GM12878 (cell line): ENCODE results near the gene AFF1. TPM values are rescaled to one million over a fixed set of nuclear protein-coding genes. Genes with fewer than 3 reads are reported as not detected.
A peak's percentile ranks its signal among the peaks of the same experiment; 100 is the strongest.
"Not testable (repeated sequence)": the region's sequence is repeated elsewhere in the genome, so short reads cannot be mapped to it uniquely, and the experiment has no call there.

ENCODE experiments used
- ATAC-seq: fragments of 200-7000 bp; cut with Tn5 transposase; 3 replicates; pipeline ENCODE4 v1.9.1; 2020; ENCODE audit warnings: mild to moderate bottlenecking, moderate library complexity
- BruUV-seq: library from RNA; stranded (reverse); fragments of 400-500 nt; replicated peaks from 2 replicates; lab custom pipeline; 2021; lab: Mats Ljungman, UMichigan
- CTCF ChIA-PET: fragments of 300-600 bp; sonication (Branson Sonifier 250); formaldehyde crosslinking; extraction: SDS; loops from one replicate; lab custom pipeline; 2021; ENCODE audit warnings: inconsistent platforms; lab: Yijun Ruan, JAX
- POLR2A ChIA-PET: fragments of 350-600 bp; formaldehyde crosslinking; extraction: SDS; loops from one replicate; lab custom pipeline; 2021; ENCODE audit warnings: inconsistent platforms; lab: Charles Lee
- RAD21 ChIA-PET: fragments of 300-600 bp; sonication (Branson Sonifier 250); formaldehyde crosslinking; loops from one replicate; lab custom pipeline; 2023; ENCODE audit warnings: antibody characterized with exemption; ENCODE audit not compliant: unreplicated experiment; lab: Charles Lee
- SMC1A ChIA-PET: fragments of 300-600 bp; sonication (Branson Sonifier 250); formaldehyde crosslinking; loops from one replicate; lab custom pipeline; 2023; ENCODE audit not compliant: unreplicated experiment, uncharacterized antibody; lab: Charles Lee
- DNase-seq: peaks from one replicate; pipeline ENCODE4 v3.0.0-alpha.2; 2011; ENCODE audit warnings: low read depth, low spot score
- FAIRE-seq: peaks from 3 replicates; lab custom pipeline; 2011; peaks lifted over from hg19 to GRCh38; lab: Jason Lieb, UNC
- H2AFZ ChIP-seq: 2 replicates; pipeline ENCODE4 v1.6.0; 2011; ENCODE audit warnings: low read depth, low read length, control low read depth; ENCODE audit not compliant: control insufficient read depth
- H3K27ac ChIP-seq: 2 replicates; pipeline ENCODE4 v1.5.1; 2011; ENCODE audit warnings: control low read depth; ENCODE audit not compliant: control insufficient read depth, insufficient read depth
- H3K27me3 ChIP-seq, 2 experiments: replicated peaks in 1 of 2; 2 replicates each; pipeline versions ENCODE4 v1.6.0 to v1.6.1; 2011; ENCODE audit warnings: low read length in 1 of 2; ENCODE audit not compliant: control insufficient read depth in 2 of 2, insufficient read depth in 2 of 2
- H3K36me3 ChIP-seq, 2 experiments: 2 replicates each; pipeline ENCODE4 v1.5.1; 2011; ENCODE audit warnings: low read length in 1 of 2; ENCODE audit not compliant: control insufficient read depth in 2 of 2, insufficient read depth in 2 of 2
- H3K4me1 ChIP-seq: 2 replicates; pipeline ENCODE4 v1.6.1; 2011; ENCODE audit warnings: mild to moderate bottlenecking, low read length, moderate library complexity, mixed read lengths; ENCODE audit not compliant: control insufficient read depth, insufficient read depth
- H3K4me2 ChIP-seq: 2 replicates; pipeline ENCODE4 v1.6.0; 2011; ENCODE audit warnings: control low read depth; ENCODE audit not compliant: control insufficient read depth, insufficient read depth
- H3K4me3 ChIP-seq: fragments of 200-600 bp; sonication (generic); 2 replicates; pipeline ENCODE4 v1.5.1; 2016
- H3K79me2 ChIP-seq: 2 replicates; pipeline ENCODE4 v1.6.0; 2011; ENCODE audit warnings: low read length; ENCODE audit not compliant: control insufficient read depth, insufficient read depth
- H3K9ac ChIP-seq: 2 replicates; pipeline ENCODE4 v1.8.0; 2011; ENCODE audit warnings: low read length, control low read depth, mixed read lengths; ENCODE audit not compliant: control insufficient read depth, insufficient read depth
- H3K9me3 ChIP-seq: replicated peaks from 3 replicates; pipeline ENCODE4 v1.5.1; 2011; ENCODE audit warnings: mild to moderate bottlenecking, low read length; ENCODE audit not compliant: control insufficient read depth, insufficient read depth
- H4K20me1 ChIP-seq: 2 replicates; pipeline ENCODE4 v1.6.0; 2011; ENCODE audit not compliant: control insufficient read depth, insufficient read depth
- DPF2 ChIP-seq: fragments of 450-650 bp; IDR thresholded peaks from 2 replicates; pipeline ENCODE4 v1.6.1; 2017; ENCODE audit warnings: mild to moderate bottlenecking
- HDGF ChIP-seq: fragments of 450-650 bp; IDR thresholded peaks from 2 replicates; pipeline ENCODE4 v1.6.1; 2016; ENCODE audit warnings: antibody characterized with exemption
- MEF2B ChIP-seq: fragments of 450-650 bp; IDR thresholded peaks from 2 replicates; pipeline ENCODE4 v1.6.1; 2018; ENCODE audit warnings: mild to moderate bottlenecking, moderate library complexity; ENCODE audit not compliant: partially characterized antibody, poor library complexity, severe bottlenecking
- WGBS: methylation state at CpG from one replicate; pipeline ENCODE4 v1.1.6; 2016; ENCODE audit warnings: low lambda C conversion rate; ENCODE audit not compliant: insufficient replicate concordance, insufficient coverage; ENCODE audit errors: missing lambda C conversion rate; 5-methylcytosine and 5-hydroxymethylcytosine counted together
- in situ Hi-C: fragments of 300-500 bp; cut with MboI; formaldehyde crosslinking; loops from 9 replicates; pipeline ENCODE4 v1.14.3; 2018; ENCODE audit warnings: mixed read lengths
- intact Hi-C: fragments of 100-400 bp; cut with micrococcal nuclease; formaldehyde crosslinking; loops from one replicate; pipeline ENCODE4 v1.14.2; 2022; ENCODE audit not compliant: unreplicated experiment
- polyA plus RNA-seq, 11 experiments: library from polyadenylated mRNA; depleted of rRNA in 4 of 11; unstranded in 6 of 11; stranded (reverse) in 5 of 11; fragments of >200 nt; fragmentation: Nextera tagmentation in 4 of 11; fragmentation: Illumina TruSeq in 1 of 11; extraction: Ambion mirVana in 4 of 11; extraction: Trizol in 1 of 11; gene quantifications; 1 replicate in 1 of 11; 2 replicates in 10 of 11; pipeline versions ENCODE4 v1.2.1 to v1.2.3, GENCODE V29; 2011 to 2016; ENCODE audit warnings: inconsistent platforms in 2 of 11, missing spikeins in 2 of 11, low read depth in 1 of 11
- total RNA-seq, 4 experiments: library from RNA; depleted of rRNA in 3 of 4; stranded (reverse); fragments of >200 nt in 3 of 4; fragmentation: Illumina TruSeq in 1 of 4; extraction: Trizol in 1 of 4; gene quantifications; 2 replicates each; pipeline versions ENCODE4 v1.2.1 to v1.2.3, GENCODE V29; 2013 to 2021

The AFF1 gene
- total and polyA plus RNA-seq, 10 of the 15 experiments (the other 5 are each of a cell fraction or from before 2014, with no cell fraction given): 3.5 to 56.1 (median 21.5) TPM

DNA sequence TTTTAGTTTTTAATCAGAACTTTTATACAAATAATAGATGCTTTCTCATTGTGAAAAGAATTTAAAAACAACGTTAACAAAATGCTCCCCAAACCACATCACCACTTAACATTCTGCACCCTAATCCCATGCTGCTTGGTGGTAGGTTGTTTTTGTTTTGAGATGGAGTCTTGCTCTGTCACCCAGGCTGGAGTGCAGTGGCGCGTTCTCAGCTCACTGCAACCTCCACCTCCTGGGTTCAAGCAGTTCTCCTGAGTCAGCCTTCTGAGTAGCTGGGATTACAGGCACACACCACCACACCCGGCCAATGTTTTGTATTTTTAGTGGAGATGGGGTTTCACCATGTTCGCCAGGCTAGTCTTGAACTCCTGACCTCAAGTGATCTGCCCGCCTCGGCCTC lies 102.4 kb downstream of the AFF1 start:
- POLR2A ChIA-PET: interaction anchor here (1.0 to 1.3 kb wide), 2 partner anchors 26 to 97 kb away, joined by 3 read pairs; no protein-coding TSS in a partner anchor

DNA sequence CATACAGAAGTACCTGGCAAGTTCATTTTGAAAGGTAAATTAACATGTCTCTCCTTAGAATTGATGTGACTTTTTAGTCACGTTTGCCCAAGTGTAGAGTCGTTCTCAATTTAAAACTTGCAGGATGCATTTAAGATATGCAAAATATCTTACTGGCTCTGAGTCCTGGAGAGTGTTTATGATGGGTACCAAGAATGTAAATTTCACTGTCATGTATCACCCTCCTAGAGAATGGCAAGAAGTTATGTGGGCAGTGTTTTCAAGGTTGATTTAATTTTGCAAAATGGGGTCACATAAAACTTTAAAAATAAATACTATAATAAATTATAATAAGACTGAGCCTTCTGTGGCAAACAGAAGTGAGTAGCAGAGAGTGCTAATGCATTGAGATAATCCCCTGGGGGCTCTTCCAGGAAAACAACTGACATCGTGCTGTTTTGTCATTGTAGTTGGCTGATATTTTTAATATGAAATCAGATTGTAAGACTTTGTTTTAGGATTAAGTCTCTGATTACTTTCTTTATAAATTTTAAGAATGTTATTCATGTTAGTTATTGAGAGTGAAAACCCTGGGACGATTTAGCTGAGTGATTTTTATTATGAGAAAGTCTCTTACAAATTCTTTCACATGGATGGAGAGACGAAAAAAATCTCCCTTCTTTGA lies 103.0 kb downstream of the AFF1 start:
- ChIA-PET SMC1A (interaction anchor here (0.8 to 0.9 kb wide), 2 partner anchors 29 to 98 kb away, joined by 3 read pairs; no protein-coding TSS in a partner anchor), RAD21 (interaction anchor here (1.8 to 3.2 kb wide), 3 partner anchors 32 to 102 kb away, joined by 5 to 13 read pairs (median 9); partner anchors contain the start of gene AFF1), POLR2A (no interaction called here), CTCF (interaction anchor here (1.3 to 1.9 kb wide), 3 partner anchors 17 to 29 kb away, joined by 3 to 5 read pairs (median 3); no protein-coding TSS in a partner anchor)
- no peak overlapping the region for H2AFZ ChIP-seq
- no peak for DNase-seq
- H3K4me1 ChIP-seq: peaks cover 55% of the 10 kb centered on the region
- TF ChIP-seq MEF2B (peak; percentile 61), DPF2 (no peak)
- peaks cover 98% of the 10 kb centered on the region for H3K79me2 ChIP-seq
- intact Hi-C loops (no loop called here), in situ Hi-C loops (no loop called here)
- H3K9ac ChIP-seq: no peak overlapping the region
- 0 out of 2 replicates have a peak overlapping the region, but pooled peaks have one; percentile 5 for H3K4me3 ChIP-seq
- ATAC-seq: no peak; the same call in 2 of the 3 replicates
- peak overlapping the region; percentile 3 for H3K27ac ChIP-seq
- no peaks in the 10 kb centered on the region for H3K27me3 ChIP-seq
- H3K36me3 ChIP-seq: no peaks in the 10 kb centered on the region; a peak in 2 of 4 replicates
- no peaks in the 10 kb centered on the region for H3K9me3 ChIP-seq
- H3K4me2 ChIP-seq: peak overlapping the region; percentile 50; the same call in 1 of the 2 replicates
- no TSS peak for BruUV-seq
- no peak for FAIRE-seq
- no peaks in the 10 kb centered on the region for H4K20me1 ChIP-seq
- WGBS: 27% methylated on average over 5 of the region's 5 CpGs

More for the DNA sequence above, 102.4 kb downstream of the AFF1 start:
- H2AFZ ChIP-seq, H3K36me3 ChIP-seq, H3K9ac ChIP-seq, in situ Hi-C loops, H4K20me1 ChIP-seq, H3K27me3 ChIP-seq, CTCF ChIA-PET, H3K9me3 ChIP-seq, H3K4me3 ChIP-seq, BruUV-seq, intact Hi-C loops, DNase-seq, FAIRE-seq, ATAC-seq: not testable (repeated sequence)
- 0 out of 2 replicates have a peak overlapping the region, but pooled peaks have one; percentile 3 for H3K27ac ChIP-seq
- 65% methylated on average over 7 of the region's 7 CpGs for WGBS
- peaks cover 98% of the 10 kb centered on the region for H3K79me2 ChIP-seq
- peak overlapping the region; percentile 50; the same call in 1 of the 2 replicates for H3K4me2 ChIP-seq
- ChIA-PET SMC1A (interaction anchor here (0.8 to 2.6 kb wide), 3 partner anchors 19 to 29 kb away, joined by 3 to 16 read pairs (median 6); no protein-coding TSS in a partner anchor), RAD21 (interaction anchor here (1.2 to 3.2 kb wide), 4 partner anchors 20 to 101 kb away, joined by 3 to 13 read pairs (median 7); partner anchors contain the start of gene AFF1)
- H3K4me1 ChIP-seq: peaks cover 53% of the 10 kb centered on the region
- 0 out of 2 replicates have a peak, but pooled peaks have one; percentile 35 for TF ChIP-seq HDGF
